ENCODE data around the gene BTG3.

Gene BTG3, protein sequence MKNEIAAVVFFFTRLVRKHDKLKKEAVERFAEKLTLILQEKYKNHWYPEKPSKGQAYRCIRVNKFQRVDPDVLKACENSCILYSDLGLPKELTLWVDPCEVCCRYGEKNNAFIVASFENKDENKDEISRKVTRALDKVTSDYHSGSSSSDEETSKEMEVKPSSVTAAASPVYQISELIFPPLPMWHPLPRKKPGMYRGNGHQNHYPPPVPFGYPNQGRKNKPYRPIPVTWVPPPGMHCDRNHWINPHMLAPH

DNA sequence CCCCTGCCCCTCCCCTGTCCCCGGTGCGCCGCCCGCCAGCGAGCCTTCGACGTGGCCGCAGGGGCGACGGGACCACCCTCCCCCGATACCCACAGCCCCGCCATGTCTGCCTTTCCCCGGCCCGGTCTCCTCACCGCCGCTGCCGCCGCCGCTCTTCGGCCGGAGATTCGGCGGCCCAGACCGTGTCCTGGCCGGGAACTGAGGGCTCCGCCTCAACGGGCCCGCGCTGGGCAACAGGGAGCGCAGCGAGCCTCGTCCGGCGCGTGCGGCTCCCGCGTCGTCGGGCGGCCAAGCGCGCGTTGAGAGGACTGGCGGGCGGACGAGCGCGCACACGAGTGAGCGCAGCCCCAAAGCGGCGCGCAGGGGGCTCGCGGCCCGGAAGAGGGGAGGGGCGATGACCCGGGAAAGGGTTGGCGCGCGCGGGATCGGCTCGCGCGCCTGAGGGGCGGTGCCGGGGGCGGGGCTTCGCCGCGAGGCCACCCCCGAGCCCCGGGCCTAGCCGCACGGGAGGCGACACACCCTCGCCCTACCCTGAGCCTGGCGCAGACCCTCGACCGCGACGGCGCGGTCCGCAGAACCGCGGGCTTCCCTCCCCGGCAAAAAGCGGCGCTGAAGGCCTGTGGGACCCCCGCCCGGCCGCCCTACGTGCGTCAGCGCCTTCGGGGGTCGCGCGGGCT, at the start of gene BTG3:
Gene BTG3, minus strand, starts transcription at position 337 of the 677 bp plus-strand sequence. CDS start 3,757 bp downstream, outside the sequence.
- Histone ChIP-seq H3K36me3 (ENCODE audit: low read depth) (peaks cover 21% of the 10 kb centered on the region), H3K9me3 (ENCODE audit: severe bottlenecking) (no peaks in the 10 kb centered on the region), H3K27ac (ENCODE audit: poor library complexity, severe bottlenecking) (peak within 1 kb of the TSS; percentile 40), H3K4me3 (ENCODE audit: severe bottlenecking) (peak within 1 kb of the TSS; percentile 62), H3K27me3 (ENCODE audit: insufficient read depth, poor library complexity, severe bottlenecking) (no peaks in the 10 kb centered on the region), H3K4me1 (ENCODE audit: insufficient read depth, poor library complexity, severe bottlenecking) (peaks cover 21% of the 10 kb centered on the region)
- TF ChIP-seq, protein P1, sequence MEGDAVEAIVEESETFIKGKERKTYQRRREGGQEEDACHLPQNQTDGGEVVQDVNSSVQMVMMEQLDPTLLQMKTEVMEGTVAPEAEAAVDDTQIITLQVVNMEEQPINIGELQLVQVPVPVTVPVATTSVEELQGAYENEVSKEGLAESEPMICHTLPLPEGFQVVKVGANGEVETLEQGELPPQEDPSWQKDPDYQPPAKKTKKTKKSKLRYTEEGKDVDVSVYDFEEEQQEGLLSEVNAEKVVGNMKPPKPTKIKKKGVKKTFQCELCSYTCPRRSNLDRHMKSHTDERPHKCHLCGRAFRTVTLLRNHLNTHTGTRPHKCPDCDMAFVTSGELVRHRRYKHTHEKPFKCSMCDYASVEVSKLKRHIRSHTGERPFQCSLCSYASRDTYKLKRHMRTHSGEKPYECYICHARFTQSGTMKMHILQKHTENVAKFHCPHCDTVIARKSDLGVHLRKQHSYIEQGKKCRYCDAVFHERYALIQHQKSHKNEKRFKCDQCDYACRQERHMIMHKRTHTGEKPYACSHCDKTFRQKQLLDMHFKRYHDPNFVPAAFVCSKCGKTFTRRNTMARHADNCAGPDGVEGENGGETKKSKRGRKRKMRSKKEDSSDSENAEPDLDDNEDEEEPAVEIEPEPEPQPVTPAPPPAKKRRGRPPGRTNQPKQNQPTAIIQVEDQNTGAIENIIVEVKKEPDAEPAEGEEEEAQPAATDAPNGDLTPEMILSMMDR (IDR thresholded peaks at IDR 0.05; ENCODE audit: poor library complexity, severe bottlenecking): no peak
- ATAC-seq (ENCODE audit: low read depth) (peak; percentile 71), DNase-seq (ENCODE audit: low spot score) (peak; percentile 62)

DNA sequence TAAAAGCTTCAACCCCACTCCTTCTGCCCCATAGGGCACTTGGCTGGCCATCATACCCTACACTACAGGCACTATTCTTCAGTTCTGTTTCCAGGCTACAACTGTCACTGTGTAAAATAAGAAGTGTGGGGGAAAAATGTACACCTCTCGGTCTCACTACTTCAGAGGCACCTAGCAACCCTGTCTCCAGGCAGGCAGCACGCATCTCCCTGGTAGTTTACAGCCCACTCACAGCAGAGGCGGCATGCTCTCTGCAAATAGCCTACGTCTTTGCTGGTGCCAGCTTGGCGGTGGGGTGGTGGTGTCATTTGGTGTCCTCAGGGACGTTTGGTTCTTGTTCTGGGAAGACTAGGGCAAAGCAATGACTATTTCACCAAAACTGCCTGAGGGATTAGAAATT, 48.2 kb upstream of the BTG3 start:
- TF ChIP-seq, protein P1 (IDR thresholded peaks at IDR 0.05; ENCODE audit: poor library complexity, severe bottlenecking): no peak
- ATAC-seq (ENCODE audit: low read depth): no peak
- H3K4me3 ChIP-seq (ENCODE audit: severe bottlenecking): no peak overlapping the region

DNA sequence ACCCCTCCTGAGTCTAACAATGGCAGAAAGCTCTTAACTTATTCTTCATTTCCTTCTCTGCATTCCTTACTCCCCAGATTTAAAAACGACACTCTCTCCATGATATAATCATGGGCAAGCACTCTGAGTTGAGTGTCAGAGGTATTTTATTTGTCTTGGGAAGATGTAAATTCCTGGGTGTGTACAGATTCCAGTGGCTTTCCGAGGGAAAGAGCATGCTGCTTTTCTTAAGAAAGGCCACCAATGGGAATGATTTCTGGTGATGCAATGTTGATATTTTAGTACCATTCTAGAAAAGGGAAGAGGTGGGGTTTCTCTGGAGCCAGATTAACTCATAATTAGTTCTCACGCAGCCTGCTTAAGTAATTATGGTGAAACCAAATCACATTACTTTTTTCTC, 47.8 kb upstream of the BTG3 start:
- peak; percentile 83 for ATAC-seq (ENCODE audit: low read depth)
- Histone ChIP-seq H3K4me3 (ENCODE audit: severe bottlenecking) (no peak overlapping the region), H3K4me1 (ENCODE audit: insufficient read depth, poor library complexity, severe bottlenecking) (no peaks in the 10 kb centered on the region), H3K9me3 (ENCODE audit: severe bottlenecking) (no peaks in the 10 kb centered on the region), H3K27me3 (ENCODE audit: insufficient read depth, poor library complexity, severe bottlenecking) (no peaks in the 10 kb centered on the region), H3K36me3 (ENCODE audit: low read depth) (no peaks in the 10 kb centered on the region), H3K27ac (ENCODE audit: poor library complexity, severe bottlenecking) (no peak overlapping the region)
- no peak for DNase-seq (ENCODE audit: low spot score)
- TF ChIP-seq, protein P1 (IDR thresholded peaks at IDR 0.05; ENCODE audit: poor library complexity, severe bottlenecking): no peak

More for the DNA sequence above, 48.2 kb upstream of the BTG3 start:
- no peaks in the 10 kb centered on the region for H3K9me3 ChIP-seq (ENCODE audit: severe bottlenecking)
- DNase-seq (ENCODE audit: low spot score): no peak
- no peak overlapping the region for H3K27ac ChIP-seq (ENCODE audit: poor library complexity, severe bottlenecking)
- no peaks in the 10 kb centered on the region for H3K27me3 ChIP-seq (ENCODE audit: insufficient read depth, poor library complexity, severe bottlenecking)
- H3K36me3 ChIP-seq (ENCODE audit: low read depth): no peaks in the 10 kb centered on the region
- H3K4me1 ChIP-seq (ENCODE audit: insufficient read depth, poor library complexity, severe bottlenecking): no peaks in the 10 kb centered on the region

DNA sequence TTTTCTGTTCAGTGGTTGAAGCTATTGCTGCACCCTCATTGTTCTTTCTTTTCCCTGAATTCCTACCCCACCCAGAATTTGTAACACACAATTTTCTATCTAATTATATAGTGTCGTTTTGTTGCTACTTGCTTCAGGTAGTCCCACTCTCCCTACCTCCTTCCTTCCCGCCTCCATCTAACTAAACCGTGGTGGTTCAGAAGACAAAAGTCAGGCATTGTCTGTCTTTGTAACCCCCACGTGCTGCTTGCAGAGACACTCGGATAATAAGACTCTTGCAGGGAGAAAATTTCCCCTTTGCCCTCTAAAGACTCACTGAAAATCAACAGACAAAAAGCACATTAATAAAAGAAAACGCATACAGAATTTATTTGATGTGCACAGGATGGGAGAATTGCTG, 46.2 kb upstream of the BTG3 start:
- TF ChIP-seq, protein P1 (IDR thresholded peaks at IDR 0.05; ENCODE audit: poor library complexity, severe bottlenecking): no peak
- Histone ChIP-seq H3K27ac (ENCODE audit: poor library complexity, severe bottlenecking) (no peak overlapping the region), H3K4me1 (ENCODE audit: insufficient read depth, poor library complexity, severe bottlenecking) (no peaks in the 10 kb centered on the region), H3K36me3 (ENCODE audit: low read depth) (no peaks in the 10 kb centered on the region), H3K27me3 (ENCODE audit: insufficient read depth, poor library complexity, severe bottlenecking) (no peaks in the 10 kb centered on the region), H3K9me3 (ENCODE audit: severe bottlenecking) (no peaks in the 10 kb centered on the region), H3K4me3 (ENCODE audit: severe bottlenecking) (no peak overlapping the region)
- no peak for ATAC-seq (ENCODE audit: low read depth)
- DNase-seq (ENCODE audit: low spot score): no peak

DNA sequence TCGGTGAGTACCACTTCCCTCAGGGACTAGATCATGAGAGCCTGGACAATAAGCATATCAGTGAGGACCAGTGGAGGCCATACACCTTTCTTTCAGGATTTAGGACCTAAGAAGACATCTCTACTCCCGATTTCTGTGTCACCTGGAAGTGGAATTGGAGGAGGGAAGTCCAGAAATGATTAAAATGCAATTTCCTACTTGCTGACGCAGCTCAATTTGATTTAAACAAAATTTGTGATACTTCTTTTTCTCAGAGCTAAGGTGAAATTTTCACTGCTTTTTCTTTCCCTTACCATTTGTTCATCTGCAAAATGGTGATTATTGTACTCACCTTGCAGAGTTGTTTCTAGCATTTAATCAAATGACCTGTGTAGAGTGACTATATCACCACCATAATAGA, 38.8 kb upstream of the BTG3 start:
- Histone ChIP-seq H3K27me3 (ENCODE audit: insufficient read depth, poor library complexity, severe bottlenecking) (no peaks in the 10 kb centered on the region), H3K9me3 (ENCODE audit: severe bottlenecking) (no peaks in the 10 kb centered on the region), H3K4me3 (ENCODE audit: severe bottlenecking) (no peak overlapping the region), H3K4me1 (ENCODE audit: insufficient read depth, poor library complexity, severe bottlenecking) (no peaks in the 10 kb centered on the region), H3K27ac (ENCODE audit: poor library complexity, severe bottlenecking) (no peak overlapping the region), H3K36me3 (ENCODE audit: low read depth) (no peaks in the 10 kb centered on the region)
- no peak for DNase-seq (ENCODE audit: low spot score)
- TF ChIP-seq, protein P1 (IDR thresholded peaks at IDR 0.05; ENCODE audit: poor library complexity, severe bottlenecking): no peak
- ATAC-seq (ENCODE audit: low read depth): no peak
